OCI-LY3 (cell line): Measurements from ENCODE around the gene NCCRP1.

ENCODE experiments used
- H2AFZ ChIP-seq: fragments of 200-600, 300-600 bp; shearing (Covaris generic); 2 replicates; pipeline ENCODE4 v1.6.0; 2014; ENCODE audit warnings: antibody characterized with exemption, low read depth, low read length
- H3K27ac ChIP-seq: fragments of 200-600, 300-600 bp; sonication (generic); 2 replicates; pipeline ENCODE4 v1.5.1; 2014; ENCODE audit warnings: mild to moderate bottlenecking, low read length, moderate library complexity, mixed read lengths
- H3K27me3 ChIP-seq: fragments of 200-600, 300-600 bp; sonication (generic); 2 replicates; pipeline ENCODE4 v1.6.1; 2014; ENCODE audit warnings: low read depth, low read length, mixed read lengths
- H3K36me3 ChIP-seq: fragments of 200-600, 300-600 bp; sonication (generic); replicated peaks from 2 replicates; pipeline ENCODE3; 2014; ENCODE audit warnings: low read depth, low read length, mixed read lengths
- H3K4me1 ChIP-seq: fragments of 300-600, 200-600 bp; sonication (generic); 2 replicates; pipeline ENCODE4 v1.6.1; 2014; ENCODE audit warnings: low read length, mixed read lengths
- H3K4me2 ChIP-seq: fragments of 200-600, 300-600 bp; sonication (generic); 2 replicates; pipeline ENCODE4 v1.6.1; 2014; ENCODE audit warnings: low read length, mixed read lengths
- H3K4me3 ChIP-seq: fragments of 300-600, 200-600 bp; sonication (generic); 2 replicates; pipeline ENCODE4 v1.5.1; 2014; ENCODE audit warnings: antibody characterized with exemption, mild to moderate bottlenecking, low read length, moderate library complexity
- H3K79me2 ChIP-seq: fragments of 300-600, 200-600 bp; shearing (Covaris generic); 2 replicates; pipeline ENCODE4 v1.6.1; 2014; ENCODE audit warnings: mild to moderate bottlenecking, low read length, mixed read lengths
- H3K9ac ChIP-seq: fragments of 300-600, 200-600 bp; shearing (Covaris generic); 2 replicates; pipeline ENCODE4 v1.6.0; 2014; ENCODE audit warnings: mild to moderate bottlenecking, low read length, moderate library complexity
- H3K9me3 ChIP-seq: fragments of 200-600, 300-600 bp; shearing (Covaris generic); 2 replicates; pipeline ENCODE4 v1.6.1; 2014; ENCODE audit warnings: low read length, mixed read lengths; ENCODE audit not compliant: insufficient read depth
- H4K20me1 ChIP-seq: fragments of 200-600, 300-600 bp; sonication (generic); 2 replicates; pipeline ENCODE4 v1.6.1; 2016; ENCODE audit warnings: low read length, mixed read lengths; ENCODE audit not compliant: insufficient read depth
- EZH2phosphoT487 ChIP-seq: fragments of 200-600 bp; shearing (Covaris generic); IDR thresholded peaks from 2 replicates; pipeline ENCODE4 v1.6.1; 2018; ENCODE audit warnings: antibody characterized with exemption, mixed run types, low read depth
- TF ChIP-seq, protein P1 (sequence below): fragments of 200-600, 300-600 bp; sonication (generic); IDR thresholded peaks from 2 replicates; pipeline ENCODE4 v1.5.1; 2014; ENCODE audit warnings: antibody characterized with exemption, low read length, low read depth

The NCCRP1 gene

DNA sequence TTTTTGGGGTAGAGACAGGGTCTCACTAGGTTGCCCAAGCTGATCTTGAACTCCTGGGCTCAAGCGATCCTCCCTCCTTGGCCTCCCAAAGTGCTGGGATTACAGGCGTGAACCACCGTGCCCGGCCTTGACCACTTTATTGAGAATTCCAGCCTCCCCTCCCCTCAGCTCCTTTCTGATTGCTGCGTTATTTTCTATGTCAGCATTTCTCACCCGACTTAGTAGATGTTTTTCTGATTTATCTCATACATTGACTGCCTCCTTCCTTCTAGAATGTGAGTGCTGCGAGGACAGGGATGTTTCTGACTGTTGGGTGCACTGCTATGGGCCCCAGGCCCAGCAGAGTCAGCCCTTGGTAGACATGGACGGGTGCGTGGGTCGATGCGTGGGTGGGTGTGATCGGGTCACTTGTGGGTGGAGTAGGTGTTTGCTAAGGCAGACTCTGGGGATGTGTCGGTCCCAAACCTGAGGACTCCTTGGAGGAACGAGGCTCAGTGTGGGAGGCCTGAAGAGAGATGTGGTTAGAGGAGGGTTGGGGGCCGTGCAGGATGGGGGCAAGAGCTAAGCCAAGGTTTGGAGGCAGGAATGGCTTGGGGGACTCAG lies 34.2 kb upstream of the NCCRP1 start:
- H3K27me3 ChIP-seq, result no peaks in the 10 kb centered on the region
- no peaks in the 10 kb centered on the region for H3K9me3 ChIP-seq
- no peak overlapping the region for H3K4me2 ChIP-seq
- TF ChIP-seq, protein P1, sequence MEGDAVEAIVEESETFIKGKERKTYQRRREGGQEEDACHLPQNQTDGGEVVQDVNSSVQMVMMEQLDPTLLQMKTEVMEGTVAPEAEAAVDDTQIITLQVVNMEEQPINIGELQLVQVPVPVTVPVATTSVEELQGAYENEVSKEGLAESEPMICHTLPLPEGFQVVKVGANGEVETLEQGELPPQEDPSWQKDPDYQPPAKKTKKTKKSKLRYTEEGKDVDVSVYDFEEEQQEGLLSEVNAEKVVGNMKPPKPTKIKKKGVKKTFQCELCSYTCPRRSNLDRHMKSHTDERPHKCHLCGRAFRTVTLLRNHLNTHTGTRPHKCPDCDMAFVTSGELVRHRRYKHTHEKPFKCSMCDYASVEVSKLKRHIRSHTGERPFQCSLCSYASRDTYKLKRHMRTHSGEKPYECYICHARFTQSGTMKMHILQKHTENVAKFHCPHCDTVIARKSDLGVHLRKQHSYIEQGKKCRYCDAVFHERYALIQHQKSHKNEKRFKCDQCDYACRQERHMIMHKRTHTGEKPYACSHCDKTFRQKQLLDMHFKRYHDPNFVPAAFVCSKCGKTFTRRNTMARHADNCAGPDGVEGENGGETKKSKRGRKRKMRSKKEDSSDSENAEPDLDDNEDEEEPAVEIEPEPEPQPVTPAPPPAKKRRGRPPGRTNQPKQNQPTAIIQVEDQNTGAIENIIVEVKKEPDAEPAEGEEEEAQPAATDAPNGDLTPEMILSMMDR, result no peak
- TF ChIP-seq EZH2phosphoT487, result no peak
- peaks cover 28% of the 10 kb centered on the region for H4K20me1 ChIP-seq
- H3K36me3 ChIP-seq, result no peaks in the 10 kb centered on the region
- no peak overlapping the region for H3K9ac ChIP-seq
- no peak overlapping the region for H3K27ac ChIP-seq
- no peak overlapping the region for H2AFZ ChIP-seq
- H3K4me3 ChIP-seq, result no peak overlapping the region
- H3K4me1 ChIP-seq, result no peaks in the 10 kb centered on the region
- no peaks in the 10 kb centered on the region for H3K79me2 ChIP-seq

DNA sequence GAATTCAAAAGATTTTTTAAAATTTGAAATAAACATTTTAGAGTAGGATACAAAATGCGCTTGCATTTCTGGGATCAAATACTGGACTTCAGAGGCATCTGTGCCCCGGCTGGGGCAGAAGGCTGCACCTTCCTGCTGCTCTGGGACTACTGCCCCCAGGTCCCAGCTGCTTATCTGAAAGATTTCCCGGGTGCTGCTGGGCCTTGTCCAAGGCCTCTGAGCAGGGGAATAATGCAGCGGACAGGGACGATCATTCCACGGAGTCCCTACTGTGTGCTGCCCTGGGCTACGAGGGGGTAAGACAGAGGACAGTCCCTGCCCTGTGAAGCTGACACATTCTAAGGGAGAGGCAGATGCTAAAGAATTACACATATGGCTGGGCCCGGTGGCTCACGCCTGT lies 33.1 kb upstream of the NCCRP1 start:
- TF ChIP-seq EZH2phosphoT487, result no peak
- TF ChIP-seq, protein P1, result no peak
- Histone ChIP-seq H3K27me3 (no peaks in the 10 kb centered on the region), H3K79me2 (no peaks in the 10 kb centered on the region)

DNA sequence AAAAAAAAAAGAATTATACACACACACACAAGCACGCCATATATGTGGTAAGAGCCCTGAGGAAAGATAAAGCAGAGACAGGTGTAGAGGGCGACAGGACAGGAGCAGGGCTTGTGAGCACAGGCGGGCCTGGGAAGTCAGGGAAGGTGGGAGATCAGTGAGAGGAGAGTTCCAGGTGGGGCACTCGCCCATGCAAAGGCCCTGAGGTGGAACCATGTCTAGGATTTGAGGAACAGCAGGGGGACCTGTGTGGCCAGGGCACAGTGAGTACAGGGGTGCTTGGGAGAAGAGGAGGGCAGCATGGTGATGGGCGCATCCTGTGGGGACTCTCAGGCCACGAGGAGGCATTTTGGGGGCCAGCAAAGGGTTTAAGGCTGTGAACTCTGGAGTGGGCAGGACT lies 32.5 kb upstream of the NCCRP1 start:
- TF ChIP-seq, protein P1, result no peak
- no peak for TF ChIP-seq EZH2phosphoT487

More for the DNA sequence above, 33.1 kb upstream of the NCCRP1 start:
- Histone ChIP-seq H3K9me3 (no peaks in the 10 kb centered on the region), H3K27ac (no peak overlapping the region), H2AFZ (no peak overlapping the region), H3K36me3 (no peaks in the 10 kb centered on the region), H3K4me2 (no peak overlapping the region), H3K4me3 (no peak overlapping the region), H3K9ac (no peak overlapping the region), H4K20me1 (peaks cover 19% of the 10 kb centered on the region), H3K4me1 (no peaks in the 10 kb centered on the region)

DNA sequence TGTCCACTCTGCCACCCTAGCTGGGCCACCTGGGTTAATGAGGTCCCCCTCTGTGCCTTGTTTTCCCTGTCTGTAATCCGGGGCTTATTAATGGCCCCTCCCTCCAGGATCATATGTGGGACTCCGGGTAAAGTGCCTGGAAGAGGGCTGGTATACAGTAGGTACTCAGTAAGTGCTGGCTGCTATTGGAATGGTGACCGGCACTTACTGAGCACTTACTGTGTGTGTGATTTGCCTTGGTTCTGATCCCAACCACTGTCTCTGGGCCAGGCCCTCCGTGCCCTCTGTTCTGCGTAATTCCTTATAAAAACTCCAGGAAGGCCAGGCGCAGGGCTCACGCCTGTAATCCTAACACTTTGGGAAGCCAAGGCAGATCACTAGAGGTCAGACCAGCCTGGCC lies 30.9 kb upstream of the NCCRP1 start:
- Histone ChIP-seq H4K20me1 (peaks cover 12% of the 10 kb centered on the region), H3K27ac (no peak overlapping the region), H3K9me3 (no peaks in the 10 kb centered on the region), H2AFZ (no peak overlapping the region), H3K79me2 (no peaks in the 10 kb centered on the region), H3K27me3 (no peaks in the 10 kb centered on the region), H3K36me3 (peaks cover 2% of the 10 kb centered on the region), H3K4me3 (no peak overlapping the region), H3K4me1 (no peaks in the 10 kb centered on the region), H3K4me2 (no peak overlapping the region), H3K9ac (no peak overlapping the region)
- TF ChIP-seq, protein P1, result no peak

More for the DNA sequence above, 32.5 kb upstream of the NCCRP1 start:
- Histone ChIP-seq H3K27ac (no peak overlapping the region), H3K79me2 (no peaks in the 10 kb centered on the region), H3K4me2 (no peak overlapping the region), H3K36me3 (no peaks in the 10 kb centered on the region), H3K27me3 (no peaks in the 10 kb centered on the region), H3K9me3 (no peaks in the 10 kb centered on the region), H3K9ac (no peak overlapping the region), H3K4me1 (no peaks in the 10 kb centered on the region), H3K4me3 (no peak overlapping the region), H2AFZ (no peak overlapping the region), H4K20me1 (peaks cover 15% of the 10 kb centered on the region)
